ENCODE measurements around the gene CAPN10.
"Not testable (repeated sequence)": the region's sequence is repeated elsewhere in the genome, so short reads cannot be mapped to it uniquely, and the experiment has no call there.

Gene CAPN10

DNA sequence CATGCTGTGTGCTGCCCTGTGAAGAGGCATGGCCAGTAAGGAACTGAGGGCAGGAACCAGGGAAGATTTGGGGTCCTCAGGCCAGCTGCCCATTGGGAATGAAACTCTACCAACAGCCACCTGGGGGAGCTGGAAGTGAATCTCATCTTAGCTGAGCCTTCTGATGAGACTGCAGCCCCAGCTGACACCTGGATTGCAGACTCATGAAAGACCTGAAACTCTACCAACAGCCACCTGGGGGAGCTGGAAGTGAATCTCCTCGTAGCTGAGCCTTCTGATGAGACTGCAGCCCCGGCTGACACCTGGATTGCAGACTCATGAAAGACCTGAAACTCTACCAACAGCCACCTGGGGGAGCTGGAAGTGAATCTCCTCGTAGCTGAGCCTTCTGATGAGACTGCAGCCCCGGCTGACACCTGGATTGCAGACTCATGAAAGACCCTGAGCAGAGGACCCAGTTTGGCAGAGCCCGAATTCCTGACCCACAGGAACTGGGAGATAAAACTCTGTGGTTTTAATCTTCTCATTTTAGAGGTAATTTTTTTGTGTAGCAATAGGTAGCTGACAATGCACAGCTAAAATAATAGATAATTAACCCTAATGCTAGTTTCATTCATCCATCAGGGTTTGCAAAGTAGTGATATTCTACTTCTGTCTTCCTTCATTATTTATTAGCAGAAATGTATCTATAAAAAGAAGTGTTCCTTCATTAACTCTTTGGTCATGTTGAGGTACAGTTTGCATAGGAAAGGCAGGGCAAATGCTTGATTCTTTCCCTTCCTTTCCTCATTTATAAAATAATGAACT lies 30.5 kb downstream of the CAPN10 start:
- not testable (repeated sequence) for H3K27me3 ChIP-seq (ENCODE audit: control insufficient read depth, insufficient read depth, low read length); H3K4me3 ChIP-seq (ENCODE audit: low read length); H3K9ac ChIP-seq (ENCODE audit: low read length); H3K36me3 ChIP-seq (ENCODE audit: control insufficient read depth, low read depth, low read length); H3K27ac ChIP-seq (ENCODE audit: low read length); H3K4me1 ChIP-seq (ENCODE audit: control insufficient read depth, low read depth, low read length)
- peaks cover 29% of the 10 kb centered on the region for H3K9me3 ChIP-seq (ENCODE audit: control insufficient read depth, low read depth, low read length)

- H3K4me1 ChIP-seq (ENCODE audit: control insufficient read depth, low read depth, low read length): no peaks in the 10 kb centered on the region
- peaks cover 29% of the 10 kb centered on the region for H3K9me3 ChIP-seq (ENCODE audit: control insufficient read depth, low read depth, low read length)
- no peaks in the 10 kb centered on the region for H3K27me3 ChIP-seq (ENCODE audit: control insufficient read depth, insufficient read depth, low read length)
- H3K9ac ChIP-seq (ENCODE audit: low read length): no peak overlapping the region
- H3K36me3 ChIP-seq (ENCODE audit: control insufficient read depth, low read depth, low read length): no peaks in the 10 kb centered on the region
- H3K4me3 ChIP-seq (ENCODE audit: low read length): no peak overlapping the region
- no peak overlapping the region for H3K27ac ChIP-seq (ENCODE audit: low read length)
Observed at GRCh38 chr2:240618776-240619175, 32.2 kb downstream of the CAPN10 start.

- Histone ChIP-seq H3K9me3 (ENCODE audit: control insufficient read depth, low read depth, low read length) (peaks cover 25% of the 10 kb centered on the region), H3K27ac (ENCODE audit: low read length) (no peak overlapping the region), H3K9ac (ENCODE audit: low read length) (no peak overlapping the region), H3K4me1 (ENCODE audit: control insufficient read depth, low read depth, low read length) (no peaks in the 10 kb centered on the region), H3K36me3 (ENCODE audit: control insufficient read depth, low read depth, low read length) (no peaks in the 10 kb centered on the region), H3K27me3 (ENCODE audit: control insufficient read depth, insufficient read depth, low read length) (no peaks in the 10 kb centered on the region), H3K4me3 (ENCODE audit: low read length) (no peak overlapping the region)
Observed at GRCh38 chr2:240619506-240620148, 33.1 kb downstream of the CAPN10 start.

DNA sequence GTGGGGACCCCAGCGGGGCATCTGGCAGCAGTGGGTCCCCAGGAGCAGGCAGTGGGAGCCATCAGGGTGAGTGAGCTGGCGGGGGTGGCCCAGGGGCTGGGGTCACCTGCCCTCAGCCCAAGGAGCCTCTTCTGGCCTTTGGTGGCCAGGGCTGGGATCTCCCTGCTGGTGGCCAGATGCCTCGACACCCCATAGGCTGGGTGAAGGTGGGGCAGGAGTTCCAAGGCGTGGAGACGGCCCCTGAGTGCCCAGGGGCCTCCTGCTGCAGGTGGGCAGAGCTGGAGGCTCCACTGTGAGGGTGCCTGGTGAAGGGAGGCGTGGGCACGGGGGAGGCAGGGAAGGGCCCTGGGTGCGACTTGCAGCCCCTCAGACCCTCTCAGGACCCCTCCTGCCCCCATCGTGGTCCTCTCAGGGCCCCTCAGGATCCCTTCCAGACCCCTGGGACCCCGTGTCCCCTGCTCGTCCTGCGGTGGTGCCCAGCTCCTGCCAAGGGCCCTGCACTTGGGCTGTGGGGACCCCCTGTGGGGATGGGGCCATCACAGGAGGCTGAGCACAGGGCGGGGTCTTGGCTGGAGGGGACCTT lies 33.7 kb downstream of the CAPN10 start:
- Histone ChIP-seq H3K36me3 (ENCODE audit: control insufficient read depth, low read depth, low read length) (no peaks in the 10 kb centered on the region), H3K9me3 (ENCODE audit: control insufficient read depth, low read depth, low read length) (peaks cover 25% of the 10 kb centered on the region), H3K27me3 (ENCODE audit: control insufficient read depth, insufficient read depth, low read length) (no peaks in the 10 kb centered on the region), H3K4me3 (ENCODE audit: low read length) (no peak overlapping the region), H3K4me1 (ENCODE audit: control insufficient read depth, low read depth, low read length) (no peaks in the 10 kb centered on the region), H3K27ac (ENCODE audit: low read length) (no peak overlapping the region), H3K9ac (ENCODE audit: low read length) (no peak overlapping the region)

DNA sequence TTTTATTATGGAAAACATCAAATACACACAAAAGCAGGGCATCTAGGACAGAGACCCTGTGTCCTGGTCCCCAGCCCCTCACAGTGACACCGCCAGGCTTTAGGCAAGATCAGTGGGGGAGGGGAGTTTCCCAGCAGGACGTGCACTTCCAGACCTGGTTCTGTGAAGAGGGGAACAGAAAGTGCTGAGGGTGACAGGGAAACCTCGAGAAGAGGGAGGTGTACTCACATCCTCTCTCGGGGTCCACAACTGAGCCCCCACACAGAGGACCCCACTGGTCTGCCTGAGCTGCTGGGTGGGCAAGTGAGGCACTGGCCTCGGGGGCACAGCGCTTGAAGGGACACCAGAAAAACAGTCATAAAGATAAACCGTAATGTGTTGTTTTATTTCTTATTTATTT lies 34.3 kb downstream of the CAPN10 start:
- H3K27ac ChIP-seq (ENCODE audit: low read length): no peak overlapping the region
- H3K9ac ChIP-seq (ENCODE audit: low read length): no peak overlapping the region

GRCh38 chr2:240622060-240622411 lies 35.5 kb downstream of the CAPN10 start:
- Histone ChIP-seq H3K9me3 (ENCODE audit: control insufficient read depth, low read depth, low read length) (peaks cover 11% of the 10 kb centered on the region), H3K4me1 (ENCODE audit: control insufficient read depth, low read depth, low read length) (no peaks in the 10 kb centered on the region), H3K27ac (ENCODE audit: low read length) (no peak overlapping the region), H3K4me3 (ENCODE audit: low read length) (no peak overlapping the region), H3K36me3 (ENCODE audit: control insufficient read depth, low read depth, low read length) (no peaks in the 10 kb centered on the region), H3K27me3 (ENCODE audit: control insufficient read depth, insufficient read depth, low read length) (no peaks in the 10 kb centered on the region), H3K9ac (ENCODE audit: low read length) (no peak overlapping the region)

More for the DNA sequence above, 34.3 kb downstream of the CAPN10 start:
- H3K4me3 ChIP-seq (ENCODE audit: low read length): no peak overlapping the region
- H3K4me1 ChIP-seq (ENCODE audit: control insufficient read depth, low read depth, low read length): no peaks in the 10 kb centered on the region
- H3K9me3 ChIP-seq (ENCODE audit: control insufficient read depth, low read depth, low read length): peaks cover 21% of the 10 kb centered on the region
- no peaks in the 10 kb centered on the region for H3K27me3 ChIP-seq (ENCODE audit: control insufficient read depth, insufficient read depth, low read length)
- H3K36me3 ChIP-seq (ENCODE audit: control insufficient read depth, low read depth, low read length): no peaks in the 10 kb centered on the region

DNA sequence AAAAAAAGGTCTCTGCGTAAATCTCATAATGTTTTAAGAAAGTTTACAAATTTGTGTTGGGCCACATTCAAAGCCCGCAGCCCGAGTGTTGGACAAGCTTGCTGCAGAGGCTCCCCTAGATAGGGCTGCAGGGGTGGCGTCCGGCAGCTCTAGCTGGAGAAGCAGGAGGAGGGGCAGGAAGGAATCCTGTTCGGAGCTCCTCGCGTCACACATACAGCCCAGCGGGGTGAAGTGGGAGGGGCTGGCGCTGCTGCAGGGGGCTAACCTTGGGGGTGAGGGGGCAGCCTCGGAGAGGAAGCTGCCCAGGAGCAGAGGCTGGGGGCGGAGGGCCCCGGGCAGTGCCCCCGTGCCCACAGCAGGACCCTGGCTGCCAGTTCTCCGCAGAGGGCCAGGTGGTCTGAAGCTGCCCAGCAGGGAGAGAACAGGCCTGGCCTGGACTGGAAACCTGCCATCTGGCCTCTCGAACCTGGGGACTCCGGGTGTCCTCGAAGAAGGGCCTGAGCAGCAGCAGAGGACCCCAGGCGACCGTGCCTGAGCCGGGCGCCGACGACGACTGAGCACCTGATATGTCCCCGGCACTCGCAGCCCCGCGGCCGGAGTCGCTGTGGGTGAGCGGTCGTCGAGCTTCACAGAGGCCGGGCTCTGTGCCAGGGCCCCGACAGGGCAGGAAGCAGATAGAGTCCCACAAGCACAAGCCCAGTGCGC lies 36.1 kb downstream of the CAPN10 start:
- H3K4me1 ChIP-seq (ENCODE audit: control insufficient read depth, low read depth, low read length): no peaks in the 10 kb centered on the region
- no peak overlapping the region for H3K9ac ChIP-seq (ENCODE audit: low read length)
- no peaks in the 10 kb centered on the region for H3K36me3 ChIP-seq (ENCODE audit: control insufficient read depth, low read depth, low read length)
- H3K4me3 ChIP-seq (ENCODE audit: low read length): no peak overlapping the region
- H3K27me3 ChIP-seq (ENCODE audit: control insufficient read depth, insufficient read depth, low read length): no peaks in the 10 kb centered on the region
- peaks cover 4% of the 10 kb centered on the region for H3K9me3 ChIP-seq (ENCODE audit: control insufficient read depth, low read depth, low read length)
- no peak overlapping the region for H3K27ac ChIP-seq (ENCODE audit: low read length)

DNA sequence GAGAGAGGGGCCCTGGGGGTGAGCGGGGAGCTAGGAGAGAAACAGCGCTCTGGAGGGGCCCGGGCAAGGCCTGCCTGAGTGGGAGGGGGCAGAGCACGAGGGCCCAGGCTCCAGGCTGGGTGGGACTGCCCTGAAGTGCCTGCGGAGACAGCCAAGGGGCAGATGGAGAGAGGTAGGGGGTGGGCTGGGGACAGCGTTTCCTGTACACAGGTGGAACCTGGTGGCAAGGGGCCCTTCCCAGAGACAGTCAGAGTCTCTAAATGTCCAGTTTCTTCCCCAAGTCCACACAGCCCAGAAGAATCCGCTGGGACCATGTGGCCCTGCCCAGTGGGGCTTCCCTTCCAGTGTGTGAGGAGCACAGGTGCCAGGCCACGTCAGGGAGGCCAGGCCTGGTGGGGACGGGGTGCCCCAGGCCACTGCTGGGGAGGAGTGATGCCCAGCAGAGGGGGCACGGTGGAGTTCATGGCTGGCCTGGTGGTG lies 37.0 kb downstream of the CAPN10 start:
- Histone ChIP-seq H3K27me3 (ENCODE audit: control insufficient read depth, insufficient read depth, low read length) (no peaks in the 10 kb centered on the region), H3K36me3 (ENCODE audit: control insufficient read depth, low read depth, low read length) (no peaks in the 10 kb centered on the region), H3K4me3 (ENCODE audit: low read length) (no peak overlapping the region), H3K4me1 (ENCODE audit: control insufficient read depth, low read depth, low read length) (no peaks in the 10 kb centered on the region), H3K9me3 (ENCODE audit: control insufficient read depth, low read depth, low read length) (no peaks in the 10 kb centered on the region), H3K9ac (ENCODE audit: low read length) (no peak overlapping the region), H3K27ac (ENCODE audit: low read length) (no peak overlapping the region)

DNA sequence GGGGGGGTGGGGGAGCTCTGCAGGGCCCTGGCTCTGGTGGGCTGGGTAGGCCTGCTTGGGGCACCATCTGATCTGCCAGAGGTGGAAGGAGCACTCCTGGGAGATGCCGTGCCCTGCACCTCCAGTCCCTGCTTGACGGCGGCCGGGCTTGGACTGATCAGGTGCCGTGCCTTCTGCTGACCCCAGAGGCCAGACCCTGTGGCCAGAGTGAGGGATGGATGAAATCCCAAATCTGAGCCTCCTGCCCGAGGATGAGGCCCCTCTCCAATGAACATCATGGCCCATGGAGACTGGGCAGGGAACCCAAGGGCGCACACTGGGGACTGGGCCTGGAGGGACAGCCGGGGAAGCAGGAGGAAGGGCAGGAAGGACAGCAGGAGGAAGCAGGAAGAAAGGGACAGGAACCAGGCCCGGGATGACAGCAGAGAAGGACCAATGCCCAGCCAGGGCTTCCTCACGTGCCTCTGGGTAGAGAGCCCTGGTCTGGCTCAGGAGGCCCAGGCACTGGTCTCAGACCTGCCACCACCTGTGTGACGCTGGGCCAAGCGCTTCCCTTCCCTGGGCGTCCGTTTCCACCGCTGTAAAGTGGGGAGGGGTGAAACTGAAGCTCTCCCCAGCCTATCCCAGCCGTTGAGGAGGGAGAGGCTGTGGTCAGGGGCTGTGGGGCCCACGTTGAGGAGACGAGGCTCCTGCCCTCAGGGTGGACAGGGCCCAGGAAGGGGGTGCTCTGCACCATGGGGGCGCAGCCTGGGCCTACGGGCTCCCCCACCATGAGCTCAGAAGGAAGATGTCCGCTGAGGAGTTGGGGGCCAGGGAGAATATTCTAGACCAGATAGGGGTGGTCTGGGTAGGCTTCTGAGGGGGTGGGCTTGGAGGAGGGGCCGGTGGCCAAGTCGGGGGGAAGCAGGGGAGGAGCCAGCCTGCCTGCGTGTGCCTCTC lies 37.7 kb downstream of the CAPN10 start:
- Histone ChIP-seq H3K4me1 (ENCODE audit: control insufficient read depth, low read depth, low read length) (no peaks in the 10 kb centered on the region), H3K27me3 (ENCODE audit: control insufficient read depth, insufficient read depth, low read length) (no peaks in the 10 kb centered on the region), H3K9ac (ENCODE audit: low read length) (no peak overlapping the region), H3K36me3 (ENCODE audit: control insufficient read depth, low read depth, low read length) (no peaks in the 10 kb centered on the region), H3K4me3 (ENCODE audit: low read length) (no peak overlapping the region), H3K27ac (ENCODE audit: low read length) (no peak overlapping the region), H3K9me3 (ENCODE audit: control insufficient read depth, low read depth, low read length) (no peaks in the 10 kb centered on the region)

- Histone ChIP-seq H3K36me3 (ENCODE audit: control insufficient read depth, low read depth, low read length) (no peaks in the 10 kb centered on the region), H3K9ac (ENCODE audit: low read length) (no peak within 1 kb of the TSS), H3K27ac (ENCODE audit: low read length) (no peak within 1 kb of the TSS), H3K9me3 (ENCODE audit: control insufficient read depth, low read depth, low read length) (no peaks in the 10 kb centered on the region), H3K4me1 (ENCODE audit: control insufficient read depth, low read depth, low read length) (no peaks in the 10 kb centered on the region), H3K4me3 (ENCODE audit: low read length) (no peak within 1 kb of the TSS), H3K27me3 (ENCODE audit: control insufficient read depth, insufficient read depth, low read length) (no peaks in the 10 kb centered on the region)
Observed at GRCh38 chr2:240624950-240625621, 38.6 kb downstream of the CAPN10 start, which contains the start of gene GPR35. TSS of gene GPR35 (plus strand) at chr2:240625480. CDS start at chr2:240629953, 4,473 bp downstream.

Data from iPS-18a (cell line).